ENCODE results near the gene CTNS. TPM values are rescaled to one million over a fixed set of nuclear protein-coding genes. Genes with fewer than 3 reads are reported as not detected.

Gene CTNS
- total and polyA plus RNA-seq, 8 donors = 4.0 to 74.5 (median 11.9) TPM

- peaks cover 0 to 19% (median 8%) of the 10 kb centered on the region in 4 donors for H3K4me1 ChIP-seq
- intact Hi-C loops (cut with DNase I; ENCODE audit: low total_unique reads) = no loop called here
- TF ChIP-seq POLR2AphosphoS5 (IDR thresholded peaks at IDR 0.05) (no peak), EP300 (IDR thresholded peaks at IDR 0.05) (no peak), POLR2A (IDR thresholded peaks at IDR 0.05) (no peak), CTCF (IDR thresholded peaks at IDR 0.05) (no peak)
- DNase-seq = no peak
- no peaks in the 10 kb centered on the region for H3K9me3 ChIP-seq
- H3K27ac ChIP-seq = no peak overlapping the region
- peaks cover 0 to 24% (median 0%) of the 10 kb centered on the region in 3 donors for H3K27me3 ChIP-seq
- 52 to 63% (median 55%) methylated on average over 10 to 16 of the region's 16 CpGs for WGBS, 5 donors
- H3K36me3 ChIP-seq = no peaks in the 10 kb centered on the region
- H3K4me3 ChIP-seq = no peak overlapping the region
Measured at GRCh38 chr17:3678095-3678820, 41.7 kb downstream of the CTNS start.

DNA sequence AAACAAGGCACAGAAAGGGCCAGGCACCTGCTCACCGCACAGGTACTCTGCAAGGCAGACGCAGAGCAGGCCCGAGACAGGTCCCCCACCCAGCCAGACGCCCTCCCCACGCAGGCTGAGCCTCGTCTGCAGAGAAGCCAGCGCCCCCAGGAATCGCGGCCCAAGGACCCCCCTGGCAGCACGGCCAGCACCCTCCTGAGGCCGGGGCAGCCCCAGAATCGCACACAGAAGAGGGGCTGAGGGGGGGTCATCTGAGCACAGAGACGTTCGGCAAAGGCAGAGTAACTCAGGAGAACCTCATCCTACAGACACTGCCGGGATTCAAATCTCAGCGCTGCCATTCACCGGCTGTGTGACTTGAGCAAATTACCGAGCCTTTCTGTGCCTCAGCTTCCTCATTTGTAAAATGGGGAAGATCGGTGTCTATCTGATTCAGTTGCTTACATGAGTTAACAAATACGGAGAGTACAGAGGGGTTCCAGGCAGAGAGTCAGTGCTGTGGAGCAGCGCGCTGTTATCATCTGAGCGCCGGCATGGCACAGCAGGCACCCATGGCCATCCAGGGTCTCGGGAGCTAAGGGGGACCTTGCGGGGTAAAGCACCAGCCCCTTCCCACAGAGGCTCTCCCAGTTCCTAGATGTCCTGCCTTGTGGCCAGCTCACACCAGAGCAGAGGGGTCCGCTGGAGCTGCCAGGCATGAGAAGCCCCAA, 42.4 kb downstream of the CTNS start:
- Histone ChIP-seq H3K4me3 (no peak overlapping the region), H3K4me1 (peaks cover 0 to 19% (median 8%) of the 10 kb centered on the region in 4 donors), H3K27me3 (peaks cover 0 to 31% (median 4%) of the 10 kb centered on the region in 3 donors), H3K9me3 (no peaks in the 10 kb centered on the region), H3K27ac (no peak overlapping the region), H3K36me3 (no peaks in the 10 kb centered on the region)
- 79 to 87% (median 84%) methylated on average over 24 to 27 of the region's 27 CpGs for WGBS, 5 donors
- intact Hi-C loops (cut with DNase I; ENCODE audit: low total_unique reads) = no loop called here
- no peak for DNase-seq
- TF ChIP-seq CTCF (IDR thresholded peaks at IDR 0.05) (no peak), POLR2AphosphoS5 (IDR thresholded peaks at IDR 0.05) (no peak), EP300 (IDR thresholded peaks at IDR 0.05) (no peak), POLR2A (IDR thresholded peaks at IDR 0.05) (no peak)

GRCh38 chr17:3679531-3680126, 43.1 kb downstream of the CTNS start:
- 49 to 56% (median 55%) methylated on average over 12 to 20 of the region's 20 CpGs for WGBS, 5 donors
- peaks cover 0 to 38% (median 7%) of the 10 kb centered on the region in 3 donors for H3K27me3 ChIP-seq
- no peak overlapping the region for H3K4me3 ChIP-seq
- no peak overlapping the region for H3K27ac ChIP-seq
- H3K9me3 ChIP-seq = no peaks in the 10 kb centered on the region
- no peak for DNase-seq
- no peaks in the 10 kb centered on the region for H3K36me3 ChIP-seq
- H3K4me1 ChIP-seq = peaks cover 0 to 19% (median 8%) of the 10 kb centered on the region in 4 donors
- intact Hi-C loops (cut with DNase I; ENCODE audit: low total_unique reads) = no loop called here
- TF ChIP-seq CTCF (IDR thresholded peaks at IDR 0.05) (no peak), EP300 (IDR thresholded peaks at IDR 0.05) (no peak), POLR2A (IDR thresholded peaks at IDR 0.05) (no peak), POLR2AphosphoS5 (IDR thresholded peaks at IDR 0.05) (no peak)

DNA sequence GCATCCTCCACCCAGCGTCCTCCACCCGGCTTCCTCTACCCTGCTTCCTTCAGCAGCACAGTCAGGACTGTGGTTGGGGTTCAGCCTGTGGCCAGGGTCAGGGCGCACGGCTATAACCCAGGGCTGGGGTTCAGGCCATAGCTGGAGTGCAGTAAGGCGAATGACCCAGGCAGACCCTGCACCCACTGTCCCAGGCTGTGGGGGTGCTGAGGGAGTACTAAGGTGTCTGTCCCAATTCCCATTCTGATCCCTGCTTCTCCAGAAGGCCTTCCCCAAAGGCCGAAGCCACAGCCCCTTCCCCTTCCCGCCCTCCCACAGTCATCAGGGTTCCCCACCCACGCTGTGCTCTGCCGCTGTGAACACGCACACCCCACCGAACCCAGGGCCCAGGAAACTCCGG, 44.5 kb downstream of the CTNS start:
- Histone ChIP-seq H3K4me1 (peaks cover 0 to 19% (median 8%) of the 10 kb centered on the region in 4 donors), H3K4me3 (no peak overlapping the region), H3K36me3 (no peaks in the 10 kb centered on the region), H3K27ac (no peak overlapping the region), H3K9me3 (no peaks in the 10 kb centered on the region), H3K27me3 (peaks cover 0 to 47% (median 15%) of the 10 kb centered on the region in 3 donors)
- intact Hi-C loops (cut with DNase I; ENCODE audit: low total_unique reads) = no loop called here
- DNase-seq = no peak
- no peak for TF ChIP-seq EP300 (IDR thresholded peaks at IDR 0.05)
- WGBS, 5 donors = 80 to 89% (median 85%) methylated on average over 12 of the region's 12 CpGs

Measured in stomach (tissue), 9 donors.